H1 (cell line): ENCODE data around the gene FLT1. TPM values are rescaled to one million over a fixed set of nuclear protein-coding genes. Genes with fewer than 3 reads are reported as not detected.

Experiments used
- CTCF ChIA-PET: fragments of 300-600 bp; sonication (Branson Sonifier 250); formaldehyde crosslinking; loops from one replicate; lab custom pipeline; 2021; ENCODE audit not compliant: partially characterized antibody; lab: Charles Lee
- POLR2A ChIA-PET: fragments of 300-600 bp; sonication (Branson Sonifier 250); formaldehyde crosslinking; loops from one replicate; lab custom pipeline; 2021; ENCODE audit warnings: inconsistent platforms; ENCODE audit not compliant: partially characterized antibody; lab: Charles Lee
- DNase-seq, 2 experiments: peaks; one replicate each; pipeline versions ENCODE4 v3.0.0 to v3.0.0-alpha.2; 2010 to 2022; ENCODE audit warnings: low spot score in 2 of 2, low read depth in 1 of 2, mixed read lengths in 1 of 2
- FAIRE-seq: peaks from 2 replicates; lab custom pipeline; 2011; peaks lifted over from hg19 to GRCh38; lab: Jason Lieb, UNC
- H2AFZ ChIP-seq: 2 replicates; pipeline ENCODE4 v1.8.1; 2012; ENCODE audit warnings: low read length, inconsistent platforms
- H2AK5ac ChIP-seq: 2 replicates; pipeline ENCODE4 v1.6.1; 2013; ENCODE audit warnings: low read depth, low read length
- H2BK120ac ChIP-seq: replicated peaks from 2 replicates; pipeline ENCODE3; 2013; ENCODE audit warnings: low read depth, low read length, inconsistent platforms
- H2BK12ac ChIP-seq: 2 replicates; pipeline ENCODE4 v1.6.1; 2013; ENCODE audit warnings: low read depth, low read length
- H2BK15ac ChIP-seq: 2 replicates; pipeline ENCODE4 v1.6.1; 2013; ENCODE audit warnings: low read length
- H2BK20ac ChIP-seq: 2 replicates; pipeline ENCODE4 v1.6.1; 2013; ENCODE audit warnings: low read length
- H2BK5ac ChIP-seq: 2 replicates; pipeline ENCODE4 v1.6.1; 2013; ENCODE audit warnings: low read depth, low read length
- H3K14ac ChIP-seq: 2 replicates; pipeline ENCODE4 v1.6.1; 2013; ENCODE audit warnings: inconsistent platforms; ENCODE audit not compliant: insufficient read length
- H3K18ac ChIP-seq: 2 replicates; pipeline ENCODE4 v1.6.1; 2013; ENCODE audit warnings: low read length; ENCODE audit errors: extremely low read depth
- H3K23ac ChIP-seq: 2 replicates; pipeline ENCODE4 v1.6.1; 2013; ENCODE audit warnings: inconsistent platforms; ENCODE audit not compliant: insufficient read length
- H3K23me2 ChIP-seq: 2 replicates; pipeline ENCODE4 v1.6.1; 2013; ENCODE audit warnings: low read depth, low read length
- H3K27ac ChIP-seq: 2 replicates; pipeline ENCODE4 v1.6.1; 2011; ENCODE audit warnings: low read depth, low read length, inconsistent platforms
- H3K27me3 ChIP-seq, 4 experiments: replicated peaks in 1 of 4; 1 replicate in 1 of 4; 2 replicates in 3 of 4; pipeline versions ENCODE4 v1.6.1 to v1.8.1; 2011 to 2013; ENCODE audit warnings: low read length in 3 of 4, mild to moderate bottlenecking in 3 of 4, inconsistent platforms in 2 of 4, mixed read lengths in 2 of 4, moderate library complexity in 1 of 4; ENCODE audit not compliant: control insufficient read depth in 3 of 4, insufficient read depth in 3 of 4; ENCODE audit errors: extremely low read depth in 1 of 4
- H3K36me3 ChIP-seq, 4 experiments: 2 replicates each; pipeline versions ENCODE4 v1.6.1 to v1.8.1; 2011 to 2013; ENCODE audit warnings: mild to moderate bottlenecking in 4 of 4, low read length in 3 of 4, moderate library complexity in 2 of 4, control low read depth in 1 of 4, inconsistent platforms in 1 of 4; ENCODE audit not compliant: insufficient read depth in 4 of 4, control insufficient read depth in 2 of 4
- H3K4ac ChIP-seq: replicated peaks from 2 replicates; pipeline ENCODE3; 2013; ENCODE audit warnings: low read length, low read depth, mixed read lengths, inconsistent platforms; ENCODE audit not compliant: insufficient read length
- H3K4me1 ChIP-seq, 4 experiments: replicated peaks in 1 of 4; 1 replicate in 1 of 4; 2 replicates in 3 of 4; pipeline versions ENCODE4 v1.6.1 to v1.8.1; 2011 to 2013; ENCODE audit warnings: low read length in 3 of 4, inconsistent platforms in 2 of 4, mixed read lengths in 1 of 4; ENCODE audit not compliant: insufficient read depth in 4 of 4, control insufficient read depth in 3 of 4
- H3K4me2 ChIP-seq, 2 experiments: 2 replicates each; pipeline versions ENCODE4 v1.6.1 to v1.8.1; 2011 to 2013; ENCODE audit warnings: low read depth in 2 of 2, low read length in 2 of 2, control low read depth in 1 of 2, inconsistent platforms in 1 of 2, mild to moderate bottlenecking in 1 of 2; ENCODE audit not compliant: insufficient read depth in 1 of 2
- H3K4me3 ChIP-seq, 4 experiments: fragments of 200-600, 300-600 bp in 1 of 4; sonication (generic), shearing (Covaris generic), sonication (Bioruptor Twin) in 1 of 4; 2 replicates each; pipeline versions ENCODE4 v1.5.1 to v1.8.1; 2011 to 2016; ENCODE audit warnings: low read length in 4 of 4, low read depth in 3 of 4, control low read depth in 2 of 4, inconsistent platforms in 2 of 4, mild to moderate bottlenecking in 2 of 4, mixed read lengths in 1 of 4, moderate library complexity in 1 of 4; ENCODE audit not compliant: insufficient read depth in 2 of 4; ENCODE audit errors: extremely low read depth in 1 of 4
- H3K56ac ChIP-seq: replicated peaks from 2 replicates; pipeline ENCODE3; 2013; ENCODE audit warnings: low read depth, mild to moderate bottlenecking, mixed read lengths, low read length, inconsistent platforms; ENCODE audit not compliant: insufficient read length
- H3K79me1 ChIP-seq: 2 replicates; pipeline ENCODE4 v1.6.1; 2013; ENCODE audit warnings: low read depth, low read length, control low read depth
- H3K79me2 ChIP-seq, 2 experiments: 2 replicates each; pipeline versions ENCODE4 v1.6.1 to v1.8.1; 2012 to 2013; ENCODE audit warnings: low read length in 2 of 2, mild to moderate bottlenecking in 2 of 2, inconsistent platforms in 1 of 2; ENCODE audit not compliant: insufficient read depth in 2 of 2, control insufficient read depth in 1 of 2
- H3K9ac ChIP-seq, 4 experiments: replicated peaks in 1 of 4; 1 replicate in 1 of 4; 2 replicates in 3 of 4; pipeline versions ENCODE4 v1.6.1 to v1.8.1; 2011 to 2013; ENCODE audit warnings: low read depth in 3 of 4, low read length in 3 of 4, control low read depth in 2 of 4, mild to moderate bottlenecking in 2 of 4, moderate library complexity in 2 of 4, inconsistent platforms in 1 of 4; ENCODE audit errors: extremely low read depth in 1 of 4
- H3K9me3 ChIP-seq, 2 experiments: 2 replicates each; pipeline versions ENCODE4 v1.6.1 to v1.8.1; 2012 to 2013; ENCODE audit warnings: mild to moderate bottlenecking in 2 of 2, moderate library complexity in 2 of 2, control low read depth in 1 of 2, inconsistent platforms in 1 of 2, low read depth in 1 of 2, low read length in 1 of 2, mixed read lengths in 1 of 2; ENCODE audit not compliant: insufficient read depth in 2 of 2
- H4K20me1 ChIP-seq, 2 experiments: replicated peaks in 1 of 2; 2 replicates each; pipeline versions ENCODE3 to v1.8.1; 2011 to 2013; ENCODE audit warnings: inconsistent platforms in 2 of 2, low read length in 2 of 2, mild to moderate bottlenecking in 1 of 2; ENCODE audit not compliant: insufficient read depth in 2 of 2, control insufficient read depth in 1 of 2
- H4K5ac ChIP-seq: 2 replicates; pipeline ENCODE4 v1.6.1; 2013; ENCODE audit warnings: low read length, low read depth, mixed read lengths, inconsistent platforms; ENCODE audit not compliant: insufficient read length
- H4K8ac ChIP-seq: 2 replicates; pipeline ENCODE4 v1.8.0; 2013; ENCODE audit warnings: mild to moderate bottlenecking, moderate library complexity, low read length, inconsistent platforms; ENCODE audit not compliant: insufficient read depth; ENCODE audit errors: extremely low read depth
- H4K91ac ChIP-seq: replicated peaks from 2 replicates; pipeline ENCODE3; 2013; ENCODE audit warnings: low read length, mixed read lengths, inconsistent platforms; ENCODE audit not compliant: insufficient read length
- ATF3 ChIP-seq: IDR thresholded peaks from 2 replicates; pipeline ENCODE4 v1.6.1; 2011; ENCODE audit warnings: low read depth, mild to moderate bottlenecking, low read length; ENCODE audit not compliant: insufficient read depth
- CBX5 ChIP-seq: fragments of 300-800, 300-1000 bp; sonication (generic); IDR thresholded peaks from 2 replicates; pipeline ENCODE4 v1.7.1; 2016; ENCODE audit warnings: antibody characterized with exemption, low read length, low read depth
- CBX8 ChIP-seq: fragments of 300-800, 300-1000 bp; sonication (generic); IDR thresholded peaks from 2 replicates; pipeline ENCODE4 v1.7.1; 2016; ENCODE audit warnings: low read depth, low read length, borderline replicate concordance
- CHD2 ChIP-seq: IDR thresholded peaks from 2 replicates; pipeline ENCODE4 v1.6.1; 2012; ENCODE audit warnings: low read length, improper control_type of control experiment
- EP300 ChIP-seq, 2 experiments: IDR thresholded peaks; 1 replicate in 1 of 2; 2 replicates in 1 of 2; pipeline ENCODE4 v1.6.1; 2011 to 2012; ENCODE audit warnings: low read depth in 2 of 2, low read length in 2 of 2, mild to moderate bottlenecking in 2 of 2, borderline replicate concordance in 1 of 2, inconsistent platforms in 1 of 2, moderate library complexity in 1 of 2
- GTF2F1 ChIP-seq: IDR thresholded peaks from 2 replicates; pipeline ENCODE4 v1.6.1; 2012; ENCODE audit warnings: low read depth, low read length, improper control_type of control experiment, borderline replicate concordance
- HDAC2 ChIP-seq, 2 experiments: fragments of 300-600 bp in 1 of 2; sonication (generic) in 1 of 2; IDR thresholded peaks; 2 replicates each; pipeline ENCODE4 v1.6.1; 2011 to 2012; ENCODE audit warnings: low read depth in 2 of 2, low read length in 2 of 2, mild to moderate bottlenecking in 2 of 2, moderate library complexity in 2 of 2, borderline replicate concordance in 1 of 2, inconsistent platforms in 1 of 2
- JUND ChIP-seq: IDR thresholded peaks from 2 replicates; pipeline ENCODE4 v1.6.1; 2011; ENCODE audit warnings: mild to moderate bottlenecking, improper control_type of control experiment, low read length
- MAX ChIP-seq: IDR thresholded peaks from 2 replicates; pipeline ENCODE4 v1.6.1; 2012; ENCODE audit warnings: inconsistent platforms
- RFX5 ChIP-seq: IDR thresholded peaks from 2 replicates; pipeline ENCODE4 v1.6.1; 2011; ENCODE audit warnings: low read depth, low read length, improper control_type of control experiment, borderline replicate concordance
- RNF2 ChIP-seq: fragments of 200-900, 300-1000 bp; sonication (generic); IDR thresholded peaks from 2 replicates; pipeline ENCODE4 v1.7.1; 2016; ENCODE audit warnings: borderline replicate concordance, low read depth, mild to moderate bottlenecking, antibody characterized with exemption, low read length; ENCODE audit not compliant: poor library complexity, severe bottlenecking; ENCODE audit errors: missing control alignments
- RXRA ChIP-seq: IDR thresholded peaks from 2 replicates; pipeline ENCODE4 v1.6.1; 2011; ENCODE audit warnings: low read depth, mild to moderate bottlenecking, low read length, moderate library complexity; ENCODE audit not compliant: insufficient read depth
- YY1 ChIP-seq: IDR thresholded peaks from 2 replicates; pipeline ENCODE4 v1.6.1; 2011; ENCODE audit warnings: low read depth, mild to moderate bottlenecking, low read length
- WGBS, 2 experiments: shearing (Covaris generic) in 1 of 2; methylation state at CpG; one replicate each; pipeline versions ENCODE4 v1.1.6 to v1.1.7; 2013 to 2015; ENCODE audit warnings: low lambda C conversion rate in 2 of 2, mixed read lengths in 2 of 2, inconsistent platforms in 1 of 2, low coverage in 1 of 2, missing lambda C conversion rate in 1 of 2; ENCODE audit not compliant: insufficient replicate concordance in 2 of 2, insufficient coverage in 1 of 2, insufficient read length in 1 of 2; ENCODE audit errors: extremely low coverage in 1 of 2, missing lambda C conversion rate in 1 of 2; 5-methylcytosine and 5-hydroxymethylcytosine counted together
- polyA plus RNA-seq, 7 experiments: library from polyadenylated mRNA; depleted of rRNA in 3 of 7; stranded (reverse) in 5 of 7; unstranded in 2 of 7; fragments of >200 nt in 5 of 7; fragments of 200-250 nt in 2 of 7; gene quantifications; 1 replicate in 5 of 7; 2 replicates in 1 of 7; 4 replicates in 1 of 7; pipeline versions ENCODE4 v1.2.1 to v1.2.3, GENCODE V29; 2011 to 2013; ENCODE audit warnings: missing spikeins in 2 of 7, mixed read lengths in 2 of 7
- total RNA-seq: library from RNA; stranded (reverse); fragmentation: NEBNext Ultra II Directional; extraction: Animal tissue kit (Norgen Biotek cat#: 25700); gene quantifications from 2 replicates; pipeline ENCODE4 v1.2.1, GENCODE V29; 2021

The FLT1 gene
- total and polyA plus RNA-seq, 2 of the 8 experiments (the other 6 are each of a cell fraction or from before 2014, with no cell fraction given), result 19.7 to 90.2 TPM

DNA sequence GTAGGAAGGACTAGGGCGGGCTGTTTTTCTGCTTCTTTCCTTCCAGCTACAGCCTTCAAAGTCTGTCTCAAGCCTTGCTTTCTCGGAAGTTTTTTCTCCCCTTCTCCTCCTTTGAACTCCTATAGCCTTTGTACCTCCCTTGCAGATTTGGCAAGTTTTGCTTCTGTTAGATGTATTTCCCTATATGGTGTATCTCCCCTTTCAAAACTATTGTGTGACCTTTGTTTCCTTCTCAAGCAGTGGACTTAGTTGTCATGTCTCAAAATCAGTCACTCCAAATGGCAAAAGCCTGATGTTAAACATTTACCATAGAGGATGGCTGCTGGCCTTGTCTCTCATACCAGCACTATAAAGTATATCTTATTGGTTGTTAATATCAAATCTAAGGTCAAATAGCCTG, 152.7 kb downstream of the FLT1 start:
- no peak overlapping the region for H3K56ac ChIP-seq
- no peak overlapping the region for H2AK5ac ChIP-seq
- no peaks in the 10 kb centered on the region for H3K9me3 ChIP-seq
- H3K23ac ChIP-seq, result no peak overlapping the region
- no peaks in the 10 kb centered on the region for H3K79me2 ChIP-seq
- no peak overlapping the region for H2BK15ac ChIP-seq
- no peak overlapping the region for H4K8ac ChIP-seq
- H3K23me2 ChIP-seq, result no peaks in the 10 kb centered on the region
- H3K27ac ChIP-seq, result no peak overlapping the region
- FAIRE-seq, result no peak
- H2BK120ac ChIP-seq, result no peak overlapping the region
- no peak overlapping the region for H3K4me3 ChIP-seq
- H4K91ac ChIP-seq, result no peak overlapping the region
- no peak overlapping the region for H3K4me2 ChIP-seq
- no peak overlapping the region for H3K9ac ChIP-seq
- no peak overlapping the region for H2BK12ac ChIP-seq
- no peaks in the 10 kb centered on the region for H3K4me1 ChIP-seq
- H3K4ac ChIP-seq, result no peak overlapping the region
- H3K18ac ChIP-seq, result no peak overlapping the region
- H3K36me3 ChIP-seq, result peaks cover 0 to 25% (median 7%) of the 10 kb centered on the region in 4 experiments; a peak in 5 of 8 replicates
- H3K27me3 ChIP-seq, result no peaks in the 10 kb centered on the region
- H3K14ac ChIP-seq, result no peak overlapping the region
- no peak overlapping the region for H2BK5ac ChIP-seq
- no peak for DNase-seq
- no peaks in the 10 kb centered on the region for H4K20me1 ChIP-seq
- H4K5ac ChIP-seq, result no peak overlapping the region
- ChIA-PET POLR2A (interaction anchor here (0.6 kb wide), 1 partner anchor 584 kb away, joined by 3 read pairs; no protein-coding TSS in a partner anchor), CTCF (no interaction called here)
- no peak overlapping the region for H2BK20ac ChIP-seq
- WGBS, 2 experiments, result 85% methylated on average over 2 of the region's 2 CpGs; no CpG with 5 or more reads in 1 of the 2 experiments
- H2AFZ ChIP-seq, result no peak overlapping the region
- H3K79me1 ChIP-seq, result no peaks in the 10 kb centered on the region
- no peak for TF ChIP-seq YY1
- no peak for TF ChIP-seq CHD2
- no peak for TF ChIP-seq JUND
- no peak for TF ChIP-seq RFX5
- TF ChIP-seq CBX8, result no peak
- no peak for TF ChIP-seq ATF3
- no peak for TF ChIP-seq EP300 (IDR thresholded peaks at IDR 0.05; ENCODE audit: borderline replicate concordance in 1 of 2, low read depth in 2 of 2, low read length in 2 of 2)
- no peak for TF ChIP-seq MAX
- TF ChIP-seq HDAC2 (IDR thresholded peaks at IDR 0.05; ENCODE audit: borderline replicate concordance in 1 of 2, low read depth in 2 of 2, low read length in 2 of 2), result no peak
- TF ChIP-seq RNF2, result no peak
- no peak for TF ChIP-seq CBX5
- no peak for TF ChIP-seq GTF2F1
- no peak for TF ChIP-seq RXRA
